NT2/D1 (cell line): ENCODE measurements around the gene G3BP2.
"Not testable (repeated sequence)": the region's sequence is repeated elsewhere in the genome, so short reads cannot be mapped to it uniquely, and the experiment has no call there.

Experiments used
- YY1 ChIP-seq: IDR thresholded peaks from 2 replicates; pipeline ENCODE4 v1.6.1; 2011; ENCODE audit not compliant: insufficient read length, insufficient read depth
- ZNF274 ChIP-seq: IDR thresholded peaks from 2 replicates; pipeline ENCODE4 v1.6.1; 2011; ENCODE audit warnings: mild to moderate bottlenecking, low read depth, low read length

GRCh38 chr4:75667636-75668035 lies 5.6 kb downstream of the G3BP2 start:
- TF ChIP-seq ZNF274, YY1: not testable (repeated sequence)
